Neuronal stem cell (in vitro differentiated cells): ENCODE measurements around the gene PRLR.
"Not testable (repeated sequence)": the region's sequence is repeated elsewhere in the genome, so short reads cannot be mapped to it uniquely, and the experiment has no call there.

Experiments
- DNase-seq: peaks from one replicate; pipeline ENCODE4 v3.0.0-alpha.2; 2013; ENCODE audit warnings: low spot score
- H2AFZ ChIP-seq: one replicate; pipeline ENCODE4 v1.6.1; 2013; ENCODE audit warnings: mild to moderate bottlenecking, low read length, inconsistent platforms
- H2AK5ac ChIP-seq: 2 replicates; pipeline ENCODE4 v1.6.1; 2013; ENCODE audit warnings: low read depth, mild to moderate bottlenecking, inconsistent platforms, low read length, moderate library complexity, mixed read lengths
- H2BK120ac ChIP-seq: 2 replicates; pipeline ENCODE4 v1.6.1; 2013; ENCODE audit warnings: low read depth, mild to moderate bottlenecking, inconsistent platforms, low read length, moderate library complexity, mixed read lengths
- H2BK12ac ChIP-seq: one replicate; pipeline ENCODE4 v1.6.1; 2013; ENCODE audit warnings: low read length, inconsistent platforms
- H2BK15ac ChIP-seq: 2 replicates; pipeline ENCODE4 v1.6.1; 2013; ENCODE audit warnings: mild to moderate bottlenecking, low read length, inconsistent platforms, mixed read lengths
- H2BK5ac ChIP-seq: one replicate; pipeline ENCODE4 v1.6.1; 2013; ENCODE audit warnings: inconsistent platforms, mild to moderate bottlenecking, low read length, moderate library complexity
- H3K14ac ChIP-seq: one replicate; pipeline ENCODE4 v1.6.1; 2013; ENCODE audit warnings: low read length, inconsistent platforms
- H3K18ac ChIP-seq: 2 replicates; pipeline ENCODE4 v1.6.1; 2013; ENCODE audit warnings: low read length, inconsistent platforms
- H3K23ac ChIP-seq: 2 replicates; pipeline ENCODE4 v1.6.1; 2013; ENCODE audit warnings: low read depth, mild to moderate bottlenecking, mixed read lengths, low read length, inconsistent platforms; ENCODE audit not compliant: poor library complexity
- H3K27ac ChIP-seq: replicated peaks from 3 replicates; pipeline ENCODE4 v1.5.1; 2013; ENCODE audit warnings: low read length, inconsistent platforms
- H3K27me3 ChIP-seq, 3 experiments: 2 replicates each; pipeline ENCODE4 v1.6.1; 2013; ENCODE audit warnings: low read length in 3 of 3, mild to moderate bottlenecking in 2 of 3, inconsistent platforms in 1 of 3, low read depth in 1 of 3, mixed read lengths in 1 of 3, moderate library complexity in 1 of 3; ENCODE audit not compliant: control insufficient read depth in 3 of 3, insufficient read depth in 3 of 3
- H3K36me3 ChIP-seq, 2 donors: replicated peaks in 1 of 2; 2 replicates each; pipeline ENCODE4 v1.6.1; 2013; ENCODE audit warnings: low read length in 2 of 2; ENCODE audit not compliant: control insufficient read depth in 2 of 2, insufficient read depth in 2 of 2
- H3K4ac ChIP-seq: 2 replicates; pipeline ENCODE4 v1.6.1; 2013; ENCODE audit warnings: inconsistent platforms, mild to moderate bottlenecking, low read length, moderate library complexity
- H3K4me1 ChIP-seq, 2 donors: 1 replicate in 1 of 2; 2 replicates in 1 of 2; pipeline ENCODE4 v1.6.1; 2013; ENCODE audit warnings: low read length in 2 of 2, low read depth in 1 of 2; ENCODE audit not compliant: control insufficient read depth in 2 of 2, insufficient read depth in 1 of 2
- H3K4me2 ChIP-seq: one replicate; pipeline ENCODE4 v1.6.1; 2013; ENCODE audit warnings: mild to moderate bottlenecking, low read length, inconsistent platforms; ENCODE audit not compliant: insufficient read depth, poor library complexity, severe bottlenecking
- H3K4me3 ChIP-seq, 2 donors: 2 replicates each; pipeline ENCODE4 v1.5.1; 2013; ENCODE audit warnings: low read length in 2 of 2, mild to moderate bottlenecking in 2 of 2, inconsistent platforms in 1 of 2, moderate library complexity in 1 of 2
- H3K79me1 ChIP-seq: one replicate; pipeline ENCODE4 v1.6.1; 2013; ENCODE audit warnings: low read depth, mild to moderate bottlenecking, inconsistent platforms, low read length, moderate library complexity
- H3K9ac ChIP-seq: one replicate; pipeline ENCODE4 v1.6.1; 2013; ENCODE audit warnings: mild to moderate bottlenecking, low read depth, low read length, inconsistent platforms; ENCODE audit not compliant: poor library complexity
- H3K9me3 ChIP-seq, 2 donors: replicated peaks in 1 of 2; 2 replicates each; pipeline versions ENCODE3 to v1.6.1; 2013; ENCODE audit warnings: low read length in 2 of 2, mild to moderate bottlenecking in 2 of 2, inconsistent platforms in 1 of 2, low read depth in 1 of 2, mixed read lengths in 1 of 2, moderate library complexity in 1 of 2; ENCODE audit not compliant: control insufficient read depth in 2 of 2, insufficient read depth in 1 of 2
- H4K8ac ChIP-seq: one replicate; pipeline ENCODE4 v1.6.1; 2013; ENCODE audit warnings: low read depth, mild to moderate bottlenecking, inconsistent platforms, low read length, moderate library complexity
- H4K91ac ChIP-seq: one replicate; pipeline ENCODE4 v1.6.1; 2013; ENCODE audit warnings: low read length, low read depth, mild to moderate bottlenecking, inconsistent platforms; ENCODE audit not compliant: poor library complexity
- WGBS, 2 donors: extraction: QIAGEN DNeasy Blood & Tissue Kit; methylation state at CpG; one replicate each; pipeline ENCODE4 v1.1.7; 2013; ENCODE audit warnings: missing lambda C conversion rate in 2 of 2, mixed read lengths in 1 of 2; ENCODE audit not compliant: insufficient read length in 2 of 2, insufficient replicate concordance in 1 of 2; ENCODE audit errors: extremely low coverage in 2 of 2; 5-methylcytosine and 5-hydroxymethylcytosine counted together

Gene PRLR

DNA sequence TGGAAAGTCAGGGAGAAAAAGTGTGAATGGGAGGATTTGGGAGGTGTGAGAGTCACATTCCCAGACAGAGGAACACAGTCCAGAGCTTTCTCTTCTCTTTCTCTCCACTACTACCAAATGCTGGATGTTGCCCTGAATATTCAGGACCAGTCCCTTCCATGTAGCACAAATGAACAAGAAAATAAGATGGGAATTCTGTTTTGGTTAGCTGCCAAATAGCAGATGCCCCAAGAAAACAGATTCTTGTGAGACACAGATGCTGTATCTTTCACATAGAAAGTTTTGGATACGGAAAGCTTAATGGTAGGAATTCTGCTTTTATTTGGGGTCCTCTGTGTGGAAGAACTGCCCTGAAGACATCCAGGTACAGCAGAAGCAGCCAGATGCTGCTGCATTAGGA lies 37.8 kb downstream of the PRLR start:
- no CpG with 5 or more reads among the region's 1 CpG for WGBS, 2 donors
- Histone ChIP-seq H3K18ac (no peak overlapping the region), H3K4ac (no peak overlapping the region), H3K9ac (no peak overlapping the region), H2AK5ac (no peak overlapping the region), H2AFZ (no peak overlapping the region), H3K14ac (no peak overlapping the region), H3K79me1 (no peaks in the 10 kb centered on the region), H2BK12ac (no peak overlapping the region), H2BK15ac (no peak overlapping the region), H3K27me3 (no peaks in the 10 kb centered on the region), H3K4me1 (peaks cover 0 to 3% of the 10 kb centered on the region in 2 donors), H3K23ac (no peak overlapping the region), H2BK5ac (no peak overlapping the region), H4K8ac (no peak overlapping the region), H3K4me2 (no peak overlapping the region), H4K91ac (no peak overlapping the region), H3K27ac (no peak overlapping the region), H3K9me3 (no peaks in the 10 kb centered on the region), H3K4me3 (no peak overlapping the region), H2BK120ac (no peak overlapping the region), H3K36me3 (no peaks in the 10 kb centered on the region)
- no peak for DNase-seq

DNA sequence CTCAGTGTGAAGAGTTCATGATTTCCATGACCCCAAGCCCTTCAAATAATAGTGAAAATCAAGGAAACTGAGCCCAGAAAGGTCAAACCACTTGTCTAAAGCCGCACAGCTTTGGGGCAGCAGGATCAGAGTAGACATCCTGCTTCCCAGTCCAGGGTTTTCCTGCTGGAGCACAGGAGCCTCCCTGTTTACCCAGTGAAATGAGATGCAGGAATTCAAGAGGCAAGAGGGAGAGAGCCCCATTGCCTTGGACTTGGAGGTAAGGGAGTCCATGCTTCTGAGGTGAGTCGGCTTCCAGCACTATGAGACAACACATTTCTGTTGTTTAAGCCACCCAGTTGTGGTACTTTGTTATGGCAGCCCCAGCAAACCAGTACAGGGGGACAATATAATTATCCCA lies 40.5 kb downstream of the PRLR start:
- H3K4ac ChIP-seq, H3K27me3 ChIP-seq, H3K4me1 ChIP-seq, H3K9me3 ChIP-seq, H3K79me1 ChIP-seq, DNase-seq, H4K8ac ChIP-seq, H3K4me3 ChIP-seq, H2BK12ac ChIP-seq, H2BK15ac ChIP-seq, H2BK5ac ChIP-seq, H3K14ac ChIP-seq, H3K23ac ChIP-seq, H2AFZ ChIP-seq, H3K18ac ChIP-seq, H4K91ac ChIP-seq, H3K4me2 ChIP-seq, H3K27ac ChIP-seq, H3K36me3 ChIP-seq, H2BK120ac ChIP-seq, H2AK5ac ChIP-seq: not testable (repeated sequence)
- peak overlapping the region; percentile 3 for H3K9ac ChIP-seq
- WGBS, 2 donors: no CpG with 5 or more reads among the region's 2 CpGs

DNA sequence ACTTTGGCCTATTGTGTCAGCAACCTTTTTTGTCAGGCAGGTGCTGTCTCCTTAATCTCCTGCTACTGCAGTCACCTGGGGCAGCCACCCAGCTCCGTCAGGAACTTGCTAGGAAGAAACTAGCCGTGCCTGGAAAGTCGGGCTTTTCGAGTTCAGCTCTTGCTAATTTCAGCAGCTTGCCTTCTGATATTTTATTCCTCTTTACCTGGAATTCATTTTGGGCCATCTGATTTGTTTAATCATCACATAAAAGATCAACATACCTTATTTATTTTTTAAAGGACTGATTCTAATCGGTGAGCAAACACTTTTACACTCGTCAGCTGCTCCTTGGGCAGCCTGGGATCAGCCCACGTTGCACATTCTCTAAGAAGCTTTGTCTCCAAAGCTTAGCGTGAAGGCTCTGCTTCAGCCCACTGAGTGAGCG lies 42.2 kb downstream of the PRLR start:
- H3K27me3 ChIP-seq: no peaks in the 10 kb centered on the region
- H3K36me3 ChIP-seq: no peaks in the 10 kb centered on the region
- H2BK15ac ChIP-seq: no peak overlapping the region
- no peak overlapping the region for H3K4me2 ChIP-seq
- H3K9me3 ChIP-seq: no peaks in the 10 kb centered on the region
- H3K4me3 ChIP-seq: no peak overlapping the region
- no peak overlapping the region for H2BK12ac ChIP-seq
- H3K9ac ChIP-seq: no peak overlapping the region
- no peak overlapping the region for H3K27ac ChIP-seq
- no peak overlapping the region for H2BK5ac ChIP-seq
- peaks cover 0 to 3% of the 10 kb centered on the region in 2 donors for H3K4me1 ChIP-seq
- H3K79me1 ChIP-seq: no peaks in the 10 kb centered on the region
- no peak overlapping the region for H3K18ac ChIP-seq
- no peak overlapping the region for H3K4ac ChIP-seq
- no peak overlapping the region for H2AK5ac ChIP-seq
- no peak overlapping the region for H4K8ac ChIP-seq
- no peak overlapping the region for H2AFZ ChIP-seq
- no peak for DNase-seq
- no CpG with 5 or more reads among the region's 9 CpGs for WGBS, 2 donors
- no peak overlapping the region for H4K91ac ChIP-seq
- no peak overlapping the region for H3K14ac ChIP-seq
- H3K23ac ChIP-seq: no peak overlapping the region
- H2BK120ac ChIP-seq: no peak overlapping the region

DNA sequence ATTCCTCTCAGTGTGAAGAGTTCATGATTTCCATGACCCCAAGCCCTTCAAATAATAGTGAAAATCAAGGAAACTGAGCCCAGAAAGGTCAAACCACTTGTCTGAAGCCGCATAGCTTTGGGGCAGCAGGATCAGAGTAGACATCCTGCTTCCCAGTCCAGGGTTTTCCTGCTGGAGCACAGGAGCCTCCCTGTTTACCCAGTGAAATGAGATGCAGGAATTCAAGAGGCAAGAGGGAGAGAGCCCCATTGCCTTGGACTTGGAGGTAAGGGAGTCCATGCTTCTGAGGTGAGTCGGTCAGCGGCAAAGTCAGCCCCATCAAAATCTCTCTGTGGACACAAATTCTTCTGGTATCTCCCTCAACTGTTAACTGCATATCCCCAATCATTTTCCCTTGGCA lies 42.7 kb downstream of the PRLR start:
- not testable (repeated sequence) for H3K4me2 ChIP-seq, H3K27ac ChIP-seq, H3K18ac ChIP-seq, H3K27me3 ChIP-seq, H3K4ac ChIP-seq, H3K14ac ChIP-seq, H3K4me1 ChIP-seq, H3K9ac ChIP-seq, H2BK120ac ChIP-seq, DNase-seq, H3K36me3 ChIP-seq, H2BK5ac ChIP-seq, H3K9me3 ChIP-seq, H4K91ac ChIP-seq, H2AFZ ChIP-seq, H2BK12ac ChIP-seq, H2BK15ac ChIP-seq, H3K79me1 ChIP-seq, H3K4me3 ChIP-seq, H2AK5ac ChIP-seq, H4K8ac ChIP-seq, H3K23ac ChIP-seq
- WGBS, 2 donors: no CpG with 5 or more reads among the region's 3 CpGs
